ENCODE measurements around the gene FNBP1. TPM values are rescaled to one million over a fixed set of nuclear protein-coding genes. Genes with fewer than 3 reads are reported as not detected.
"Not testable (repeated sequence)": the region's sequence is repeated elsewhere in the genome, so short reads cannot be mapped to it uniquely, and the experiment has no call there.

FNBP1 gene
- total RNA-seq, 1 donor, result 41.9 TPM

- DNase-seq (ENCODE audit: low read depth), result no peak
- H3K4me3 ChIP-seq (ENCODE audit: low read depth, low read length), result no peak overlapping the region
These were observed 98.4 kb downstream of the FNBP1 start for GRCh38 chr9:129944506-129945116.

GRCh38 chr9:129939431-129939830 lies 103.6 kb downstream of the FNBP1 start:
- DNase-seq (ENCODE audit: low read depth), result no peak
- no peak for TF ChIP-seq CTCF (IDR thresholded peaks at IDR 0.05; ENCODE audit: insufficient read depth, low read depth, low read length)
- H3K4me3 ChIP-seq (ENCODE audit: low read depth, low read length), result no peak overlapping the region

More at GRCh38 chr9:129944506-129945116, 98.4 kb downstream of the FNBP1 start:
- TF ChIP-seq CTCF (IDR thresholded peaks at IDR 0.05; ENCODE audit: insufficient read depth, low read depth, low read length), result no peak

- peak; percentile 59 for DNase-seq (ENCODE audit: low read depth)
- H3K4me3 ChIP-seq (ENCODE audit: low read depth, low read length), result no peak overlapping the region
- no peak for TF ChIP-seq CTCF (IDR thresholded peaks at IDR 0.05; ENCODE audit: insufficient read depth, low read depth, low read length)
These were observed 104.6 kb downstream of the FNBP1 start for GRCh38 chr9:129938291-129938979.

GRCh38 chr9:129937879-129938278 lies 105.1 kb downstream of the FNBP1 start:
- H3K4me3 ChIP-seq (ENCODE audit: low read depth, low read length); DNase-seq (ENCODE audit: low read depth): not testable (repeated sequence)

- no peak for DNase-seq (ENCODE audit: low read depth)
- H3K4me3 ChIP-seq (ENCODE audit: low read depth, low read length), result no peak overlapping the region
- no peak for TF ChIP-seq CTCF (IDR thresholded peaks at IDR 0.05; ENCODE audit: insufficient read depth, low read depth, low read length)
These were observed 106.8 kb downstream of the FNBP1 start for GRCh38 chr9:129936222-129936621.

- no peak overlapping the region for H3K4me3 ChIP-seq (ENCODE audit: low read depth, low read length)
- no peak for DNase-seq (ENCODE audit: low read depth)
- TF ChIP-seq CTCF (IDR thresholded peaks at IDR 0.05; ENCODE audit: insufficient read depth, low read depth, low read length), result no peak
These were observed 108.2 kb downstream of the FNBP1 start for GRCh38 chr9:129934780-129935179.

GRCh38 chr9:129934041-129934591 lies 108.9 kb downstream of the FNBP1 start:
- TF ChIP-seq CTCF (IDR thresholded peaks at IDR 0.05; ENCODE audit: insufficient read depth, low read depth, low read length), result no peak
- DNase-seq (ENCODE audit: low read depth), result no peak
- H3K4me3 ChIP-seq (ENCODE audit: low read depth, low read length), result no peak overlapping the region

Measured in fibroblast of villous mesenchyme (primary cell).